A549 (cell line): ENCODE results near the gene GABARAP.

Experiments
- CBX2 ChIP-seq: fragments of 200-600 bp; sonication (generic); IDR thresholded peaks from 2 replicates; pipeline ENCODE4 v1.6.1; 2016; ENCODE audit warnings: low read depth, mild to moderate bottlenecking, borderline replicate concordance
- CHD2 ChIP-seq: fragments of 150-350 bp; IDR thresholded peaks from 2 replicates; pipeline ENCODE4 v1.6.1; 2014; ENCODE audit warnings: low read length; ENCODE audit not compliant: partially characterized antibody
- EP300 ChIP-seq, 2 experiments: fragments of >200 bp; sonication (Bioruptor Twin); formaldehyde crosslinking; IDR thresholded peaks; 2 replicates in 1 of 2; 3 replicates in 1 of 2; pipeline ENCODE4 v1.6.1; 2016 to 2017
- HDAC2 ChIP-seq: fragments of 200-600 bp; sonication (generic); IDR thresholded peaks from 2 replicates; pipeline ENCODE4 v1.6.1; 2016
- KDM5A ChIP-seq: fragments of 200-600 bp; sonication (generic); IDR thresholded peaks from 2 replicates; pipeline ENCODE4 v1.6.1; 2016; ENCODE audit warnings: antibody characterized with exemption, mild to moderate bottlenecking
- POLR2A ChIP-seq: IDR thresholded peaks from 2 replicates; pipeline ENCODE4 v1.6.1; 2012; ENCODE audit warnings: mild to moderate bottlenecking, low read length
- RFX5 ChIP-seq: fragments of 450-650 bp; IDR thresholded peaks from 2 replicates; pipeline ENCODE4 v1.7.1; 2014; ENCODE audit warnings: antibody characterized with exemption, mild to moderate bottlenecking, moderate library complexity
- SMC3 ChIP-seq: fragments of >200 bp; sonication (Bioruptor Twin); formaldehyde crosslinking; IDR thresholded peaks from 3 replicates; pipeline ENCODE4 v1.6.1; 2018; ENCODE audit warnings: inconsistent platforms
- TF ChIP-seq, protein P1 (sequence below): fragments of 200-600 bp; sonication (generic); IDR thresholded peaks from 2 replicates; pipeline ENCODE4 v1.6.1; 2016; ENCODE audit warnings: antibody characterized with exemption, mild to moderate bottlenecking, moderate library complexity
- TF ChIP-seq, protein P2 (sequence below): fragments of >200 bp; sonication (Bioruptor Twin); formaldehyde crosslinking; IDR thresholded peaks from 3 replicates; pipeline ENCODE4 v1.5.1; 2016

DNA sequence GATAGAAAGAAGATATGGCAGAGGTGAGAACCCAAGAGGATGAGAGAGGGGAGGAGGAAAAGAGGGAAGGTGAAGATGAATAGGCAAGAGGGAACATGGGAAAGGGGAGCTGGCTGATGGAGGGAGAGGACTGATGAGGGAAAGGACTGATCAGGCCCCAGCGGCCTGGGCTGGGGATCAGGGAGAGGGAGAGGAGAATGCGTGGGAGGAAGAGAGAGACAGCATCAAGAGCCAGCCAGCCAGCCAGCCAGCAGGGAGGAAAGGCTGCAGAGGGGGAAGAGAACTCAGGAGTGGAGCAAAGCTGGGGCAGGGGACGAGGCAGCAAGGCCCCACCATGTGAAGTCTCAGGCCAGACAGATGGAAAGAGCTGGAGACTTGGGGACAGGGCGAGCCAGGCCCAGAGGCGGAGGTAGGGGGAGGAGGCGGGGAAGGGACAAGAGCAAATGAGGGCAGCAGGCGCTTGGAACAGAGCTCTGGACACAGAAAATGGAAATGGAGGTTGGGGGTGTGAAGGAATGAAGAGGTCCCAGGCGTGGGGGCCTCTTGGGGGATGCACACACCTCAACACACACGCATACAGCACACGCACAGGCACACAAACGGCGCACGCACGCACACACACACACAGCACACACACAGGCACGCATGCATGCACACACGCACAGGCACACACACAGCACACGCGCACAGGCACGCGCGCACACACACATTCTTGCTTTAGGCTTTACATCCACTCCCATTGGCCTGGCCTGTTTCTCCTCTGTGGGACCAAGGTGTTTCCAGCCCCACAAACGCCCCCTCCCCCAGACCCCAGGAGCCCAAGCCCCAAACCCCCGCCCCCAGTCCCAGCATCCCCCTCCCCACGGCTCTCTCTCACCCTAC is 34.9 kb downstream of the GABARAP start:
- TF ChIP-seq POLR2A: no peak
- TF ChIP-seq, protein P1, sequence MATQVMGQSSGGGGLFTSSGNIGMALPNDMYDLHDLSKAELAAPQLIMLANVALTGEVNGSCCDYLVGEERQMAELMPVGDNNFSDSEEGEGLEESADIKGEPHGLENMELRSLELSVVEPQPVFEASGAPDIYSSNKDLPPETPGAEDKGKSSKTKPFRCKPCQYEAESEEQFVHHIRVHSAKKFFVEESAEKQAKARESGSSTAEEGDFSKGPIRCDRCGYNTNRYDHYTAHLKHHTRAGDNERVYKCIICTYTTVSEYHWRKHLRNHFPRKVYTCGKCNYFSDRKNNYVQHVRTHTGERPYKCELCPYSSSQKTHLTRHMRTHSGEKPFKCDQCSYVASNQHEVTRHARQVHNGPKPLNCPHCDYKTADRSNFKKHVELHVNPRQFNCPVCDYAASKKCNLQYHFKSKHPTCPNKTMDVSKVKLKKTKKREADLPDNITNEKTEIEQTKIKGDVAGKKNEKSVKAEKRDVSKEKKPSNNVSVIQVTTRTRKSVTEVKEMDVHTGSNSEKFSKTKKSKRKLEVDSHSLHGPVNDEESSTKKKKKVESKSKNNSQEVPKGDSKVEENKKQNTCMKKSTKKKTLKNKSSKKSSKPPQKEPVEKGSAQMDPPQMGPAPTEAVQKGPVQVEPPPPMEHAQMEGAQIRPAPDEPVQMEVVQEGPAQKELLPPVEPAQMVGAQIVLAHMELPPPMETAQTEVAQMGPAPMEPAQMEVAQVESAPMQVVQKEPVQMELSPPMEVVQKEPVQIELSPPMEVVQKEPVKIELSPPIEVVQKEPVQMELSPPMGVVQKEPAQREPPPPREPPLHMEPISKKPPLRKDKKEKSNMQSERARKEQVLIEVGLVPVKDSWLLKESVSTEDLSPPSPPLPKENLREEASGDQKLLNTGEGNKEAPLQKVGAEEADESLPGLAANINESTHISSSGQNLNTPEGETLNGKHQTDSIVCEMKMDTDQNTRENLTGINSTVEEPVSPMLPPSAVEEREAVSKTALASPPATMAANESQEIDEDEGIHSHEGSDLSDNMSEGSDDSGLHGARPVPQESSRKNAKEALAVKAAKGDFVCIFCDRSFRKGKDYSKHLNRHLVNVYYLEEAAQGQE: no peak
- no peak for TF ChIP-seq EP300 (IDR thresholded peaks at IDR 0.05)
- TF ChIP-seq, protein P2, sequence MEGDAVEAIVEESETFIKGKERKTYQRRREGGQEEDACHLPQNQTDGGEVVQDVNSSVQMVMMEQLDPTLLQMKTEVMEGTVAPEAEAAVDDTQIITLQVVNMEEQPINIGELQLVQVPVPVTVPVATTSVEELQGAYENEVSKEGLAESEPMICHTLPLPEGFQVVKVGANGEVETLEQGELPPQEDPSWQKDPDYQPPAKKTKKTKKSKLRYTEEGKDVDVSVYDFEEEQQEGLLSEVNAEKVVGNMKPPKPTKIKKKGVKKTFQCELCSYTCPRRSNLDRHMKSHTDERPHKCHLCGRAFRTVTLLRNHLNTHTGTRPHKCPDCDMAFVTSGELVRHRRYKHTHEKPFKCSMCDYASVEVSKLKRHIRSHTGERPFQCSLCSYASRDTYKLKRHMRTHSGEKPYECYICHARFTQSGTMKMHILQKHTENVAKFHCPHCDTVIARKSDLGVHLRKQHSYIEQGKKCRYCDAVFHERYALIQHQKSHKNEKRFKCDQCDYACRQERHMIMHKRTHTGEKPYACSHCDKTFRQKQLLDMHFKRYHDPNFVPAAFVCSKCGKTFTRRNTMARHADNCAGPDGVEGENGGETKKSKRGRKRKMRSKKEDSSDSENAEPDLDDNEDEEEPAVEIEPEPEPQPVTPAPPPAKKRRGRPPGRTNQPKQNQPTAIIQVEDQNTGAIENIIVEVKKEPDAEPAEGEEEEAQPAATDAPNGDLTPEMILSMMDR: no peak
- no peak for TF ChIP-seq CBX2
- TF ChIP-seq CHD2: no peak
- TF ChIP-seq KDM5A: no peak
- no peak for TF ChIP-seq SMC3
- no peak for TF ChIP-seq HDAC2
- TF ChIP-seq RFX5: no peak
